IPS DF 4.7 (cell line): ENCODE measurements around the gene HRH3.

Experiments
- DNase-seq: peaks from one replicate; pipeline ENCODE4 v3.0.0-alpha.2; 2013; ENCODE audit warnings: low spot score; ENCODE audit errors: extremely low read depth

HRH3 gene

DNA sequence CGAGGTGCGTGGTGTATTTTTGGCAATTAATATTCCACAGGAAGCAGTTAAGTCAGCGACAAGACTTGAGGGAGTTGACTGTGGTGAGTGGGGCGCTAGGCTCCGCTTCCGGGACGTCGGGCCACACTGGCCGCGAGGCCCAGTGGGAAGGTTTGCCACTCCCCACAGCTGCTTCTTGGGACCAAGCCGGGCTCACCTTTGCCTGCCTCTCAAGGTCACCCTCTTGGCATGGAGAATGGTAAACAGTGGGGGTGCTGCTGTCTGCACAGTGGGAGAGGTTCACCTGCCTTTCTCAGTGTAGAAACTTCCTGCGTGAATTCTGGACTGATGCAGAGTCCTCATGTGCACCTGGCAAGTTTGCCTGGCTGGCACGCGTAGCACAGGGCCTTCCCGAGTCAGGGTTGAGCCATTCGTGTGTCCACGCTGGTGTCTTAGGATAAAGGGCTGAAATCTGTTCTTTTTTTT lies 24.6 kb upstream of the HRH3 start:
- DNase-seq = no peak

DNA sequence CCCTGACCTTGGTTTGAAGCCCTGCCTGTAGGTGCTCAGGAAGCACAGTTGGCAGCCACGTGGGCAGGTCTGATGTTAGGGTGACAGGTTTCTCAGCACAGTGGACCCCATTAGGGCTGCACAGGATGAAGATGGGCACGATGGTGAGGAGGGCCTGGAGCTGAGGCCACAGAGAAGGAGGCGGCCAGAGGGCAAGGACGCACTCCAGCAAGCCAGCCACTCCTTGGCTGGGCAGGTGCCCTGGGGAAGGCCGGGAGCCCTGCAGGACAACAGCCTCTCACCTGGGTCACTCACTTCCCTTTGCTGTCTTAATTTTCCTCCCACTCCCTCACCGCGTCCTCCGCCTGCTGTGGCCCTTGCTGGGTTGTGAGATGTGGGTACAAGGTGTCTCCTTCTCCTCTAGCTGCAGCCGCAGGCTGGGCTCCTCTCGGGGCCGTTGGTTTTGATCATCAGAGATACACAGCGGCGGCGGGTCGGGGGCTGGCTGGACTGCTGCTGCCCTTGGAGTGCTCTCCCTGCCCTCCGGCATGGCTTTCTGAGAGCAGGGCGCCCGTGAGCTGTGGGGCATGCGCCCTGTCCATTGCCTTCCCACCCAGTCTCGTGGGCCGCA lies 23.9 kb upstream of the HRH3 start:
- no peak for DNase-seq

DNA sequence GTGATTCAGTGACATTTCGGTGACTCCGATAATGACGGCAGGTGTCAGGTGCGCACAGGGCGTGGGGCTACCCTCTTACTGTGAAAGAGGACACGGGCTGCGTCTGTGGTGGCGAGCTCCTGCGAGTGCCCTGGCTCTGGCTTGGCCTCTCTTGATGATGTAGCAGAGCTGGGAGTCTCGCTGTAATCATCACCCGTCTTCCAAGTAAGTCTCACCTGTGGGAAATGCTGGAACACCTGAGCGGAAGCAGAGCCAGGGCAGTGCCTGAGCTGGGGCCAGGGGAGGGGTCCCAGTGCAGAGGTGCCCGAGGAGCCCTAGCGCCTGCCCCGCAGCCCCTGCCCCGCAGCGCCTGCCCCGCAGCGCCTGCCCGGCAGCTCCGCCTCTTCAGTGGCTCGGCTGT lies 23.0 kb upstream of the HRH3 start:
- DNase-seq = no peak

DNA sequence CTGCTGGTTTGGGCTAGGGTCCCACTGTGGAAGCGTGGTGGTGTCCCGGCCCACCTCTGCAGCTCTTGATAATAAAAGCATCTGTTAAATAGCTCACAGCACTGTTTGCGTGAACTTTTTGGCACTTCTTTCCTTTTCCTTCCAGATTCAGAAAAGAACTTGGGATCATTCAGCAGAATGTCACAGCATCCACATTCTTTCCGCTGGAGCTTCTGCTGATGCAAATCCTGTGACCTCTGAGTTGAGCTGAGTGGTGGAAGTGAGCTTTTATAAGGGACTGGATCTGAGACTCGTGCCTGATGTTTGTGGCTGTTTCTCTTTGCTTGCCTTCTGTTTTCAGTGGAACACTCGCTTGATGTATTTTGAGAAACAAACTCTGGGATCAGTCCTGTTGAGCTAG lies 22.1 kb upstream of the HRH3 start:
- no peak for DNase-seq

DNA sequence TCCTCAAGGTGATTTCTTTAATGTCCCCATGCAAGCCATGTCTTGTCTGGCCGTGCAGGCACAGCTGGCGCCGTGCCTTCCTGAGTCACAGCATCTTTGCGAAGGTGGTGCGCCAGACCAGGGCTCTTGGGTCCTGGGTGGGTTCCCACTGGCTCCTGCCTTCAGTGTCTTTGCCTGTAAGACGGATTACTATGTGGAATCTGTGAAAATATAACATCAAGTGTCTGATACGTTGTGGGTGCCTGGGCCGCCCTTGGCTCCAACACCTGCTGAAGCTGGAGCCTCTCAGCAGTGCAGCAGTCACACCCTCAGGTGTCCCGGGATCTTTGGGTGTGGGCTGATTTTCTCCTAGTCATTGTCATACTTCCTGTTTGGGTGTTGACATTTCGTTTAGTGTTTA lies 21.4 kb upstream of the HRH3 start:
- no peak for DNase-seq

DNA sequence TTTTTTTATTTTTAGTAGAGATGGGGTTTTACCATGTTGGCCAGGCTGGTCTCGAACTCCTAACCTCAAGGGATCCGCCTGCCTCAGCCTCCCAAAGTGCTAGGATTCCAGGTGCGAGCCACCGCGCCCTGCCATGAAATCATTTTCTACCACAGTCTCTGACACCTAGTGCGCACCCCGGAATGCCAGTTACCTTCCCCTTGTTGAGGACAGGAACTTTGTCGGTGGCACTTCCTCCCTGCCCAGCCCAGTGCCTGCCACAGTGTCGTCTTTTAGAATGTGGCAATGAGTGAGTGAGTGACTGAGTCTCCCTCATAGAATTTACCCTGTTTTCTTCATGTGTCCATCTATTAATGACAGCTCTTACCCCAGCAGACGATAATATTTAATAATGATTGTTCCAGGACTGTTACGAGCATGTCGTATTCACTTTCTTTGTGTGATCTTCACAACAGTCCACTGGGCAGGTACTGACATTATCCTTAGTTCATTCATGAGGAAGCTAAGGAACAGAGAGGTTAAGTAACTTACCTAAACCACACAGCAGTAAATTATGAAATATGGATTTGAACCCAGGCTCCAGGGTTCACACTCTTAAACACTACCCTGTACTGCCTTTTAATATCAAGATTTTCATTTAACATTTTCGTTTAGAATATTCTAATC lies 20.1 kb upstream of the HRH3 start:
- DNase-seq = no peak

DNA sequence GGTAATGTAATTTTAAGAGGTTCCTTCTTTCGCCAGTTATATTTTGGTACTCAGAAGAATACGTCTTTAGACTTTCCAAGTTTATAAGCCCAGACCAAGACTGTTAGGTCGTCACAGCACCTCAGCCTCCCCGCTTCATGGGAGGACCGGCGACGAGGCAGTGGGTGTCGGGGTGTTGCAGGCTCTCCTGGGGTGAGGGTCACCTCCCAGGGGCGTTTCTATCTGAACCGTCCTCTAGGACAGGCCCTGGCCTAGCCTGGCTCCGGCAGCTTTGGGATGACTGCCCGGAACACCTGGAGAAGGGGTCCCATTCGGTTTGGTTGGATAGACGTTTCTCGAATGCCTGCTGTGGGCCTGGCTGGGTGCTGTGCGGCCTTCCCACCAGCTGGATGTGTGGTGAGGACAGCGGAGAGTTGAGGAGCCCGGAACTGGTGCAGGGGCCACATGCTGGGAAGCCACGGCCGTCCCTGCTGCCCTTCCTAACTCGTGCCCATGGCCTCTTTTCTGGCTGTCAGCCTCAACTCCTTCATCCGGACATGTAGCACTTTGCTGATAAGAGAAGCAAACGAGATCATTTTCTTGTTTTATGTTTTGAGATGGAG lies 19.3 kb upstream of the HRH3 start:
- DNase-seq = no peak

DNA sequence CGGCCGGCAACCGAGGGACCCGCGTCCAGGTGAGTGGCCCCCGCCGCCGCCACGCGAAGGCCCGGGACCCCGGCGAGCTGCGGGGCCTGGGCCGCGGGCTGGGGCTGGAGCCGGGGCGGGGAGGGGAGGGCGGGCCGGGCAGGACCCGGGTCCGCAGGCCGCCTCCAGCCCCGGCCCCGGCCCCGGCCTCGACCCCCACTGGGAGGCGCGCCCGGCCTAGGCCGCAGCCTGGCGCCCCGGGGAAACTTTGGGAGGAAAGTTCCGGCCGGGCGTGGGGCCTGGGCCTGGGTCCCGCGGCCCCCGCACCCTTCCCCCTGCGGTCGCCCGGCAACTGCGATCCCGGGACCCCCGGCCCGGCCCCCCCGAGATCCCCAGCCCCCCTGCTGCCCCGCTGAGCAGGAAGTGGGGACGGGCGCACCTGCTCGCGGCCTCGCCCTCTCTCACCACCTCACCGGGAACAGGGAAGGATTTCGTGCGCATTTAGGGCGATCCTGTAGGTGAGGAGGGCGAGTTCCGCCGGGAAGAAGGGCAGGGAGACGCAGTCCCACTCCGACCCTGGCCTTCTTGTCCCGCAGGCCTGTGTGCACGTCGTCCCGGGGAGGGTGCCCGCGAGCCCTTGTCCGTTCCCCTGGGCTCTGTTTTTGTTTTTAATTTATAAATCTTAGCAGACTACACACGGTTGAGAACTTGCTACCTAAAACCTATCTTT lies 18.6 kb upstream of the HRH3 start:
- DNase-seq = no peak

DNA sequence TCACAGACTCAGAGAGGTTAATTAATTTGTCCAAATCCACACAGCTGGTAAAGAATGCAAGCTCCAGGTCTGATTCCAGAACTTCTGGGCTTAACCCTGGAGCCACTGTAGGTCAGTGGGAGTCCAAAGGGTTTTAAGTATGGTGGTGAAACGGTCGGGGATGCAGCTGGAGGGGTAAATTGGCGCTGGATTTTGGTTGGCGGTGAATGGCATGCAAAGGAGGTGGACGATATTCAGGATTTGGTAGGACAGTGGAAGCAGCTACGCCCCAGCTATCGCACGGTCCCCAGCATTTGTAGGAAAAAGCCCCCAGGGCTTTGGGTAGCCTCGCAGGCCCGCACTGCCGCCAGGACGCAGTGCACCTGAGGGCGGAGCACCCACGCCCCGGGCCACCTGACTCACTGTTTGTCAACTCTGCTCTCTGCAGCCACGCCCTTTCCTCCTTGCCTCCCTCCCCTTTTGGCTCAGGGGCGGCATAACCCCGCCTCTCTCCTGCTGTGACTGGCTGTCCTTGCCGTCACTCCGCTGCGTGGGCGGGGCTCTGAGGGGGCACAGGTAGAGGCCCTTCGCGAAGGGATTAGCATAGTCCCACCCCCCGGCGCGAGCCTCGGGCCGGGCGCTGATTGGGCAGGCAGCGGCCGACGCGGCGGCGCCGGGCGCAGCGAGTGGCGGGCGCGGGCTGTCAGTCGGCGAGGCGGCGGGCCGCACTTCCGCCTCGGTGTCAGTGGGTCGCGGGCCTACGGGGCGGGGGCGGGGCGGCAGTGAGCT lies 17.9 kb upstream of the HRH3 start, which contains the start of gene OSBPL2:
OSBPL2 (plus strand) TSS at position 721 of the 768 bp plus-strand sequence. CDS start 17,664 bp downstream, outside the sequence.
- peak; percentile 69 for DNase-seq

DNA sequence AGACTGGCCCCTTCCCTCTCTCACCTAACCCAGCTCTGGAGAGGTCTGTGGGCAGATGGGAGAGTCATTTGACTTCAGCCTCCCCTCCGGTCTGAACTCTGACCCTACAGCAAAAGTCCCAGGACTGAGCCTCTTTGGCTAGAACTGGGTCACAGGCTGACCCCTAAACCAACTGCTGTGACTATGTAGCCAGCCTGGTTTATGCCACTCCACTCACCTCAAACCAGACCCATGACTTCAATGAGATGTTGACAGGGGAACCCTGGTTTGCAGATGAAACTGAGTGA lies 17.4 kb upstream of the HRH3 start:
- DNase-seq = no peak

DNA sequence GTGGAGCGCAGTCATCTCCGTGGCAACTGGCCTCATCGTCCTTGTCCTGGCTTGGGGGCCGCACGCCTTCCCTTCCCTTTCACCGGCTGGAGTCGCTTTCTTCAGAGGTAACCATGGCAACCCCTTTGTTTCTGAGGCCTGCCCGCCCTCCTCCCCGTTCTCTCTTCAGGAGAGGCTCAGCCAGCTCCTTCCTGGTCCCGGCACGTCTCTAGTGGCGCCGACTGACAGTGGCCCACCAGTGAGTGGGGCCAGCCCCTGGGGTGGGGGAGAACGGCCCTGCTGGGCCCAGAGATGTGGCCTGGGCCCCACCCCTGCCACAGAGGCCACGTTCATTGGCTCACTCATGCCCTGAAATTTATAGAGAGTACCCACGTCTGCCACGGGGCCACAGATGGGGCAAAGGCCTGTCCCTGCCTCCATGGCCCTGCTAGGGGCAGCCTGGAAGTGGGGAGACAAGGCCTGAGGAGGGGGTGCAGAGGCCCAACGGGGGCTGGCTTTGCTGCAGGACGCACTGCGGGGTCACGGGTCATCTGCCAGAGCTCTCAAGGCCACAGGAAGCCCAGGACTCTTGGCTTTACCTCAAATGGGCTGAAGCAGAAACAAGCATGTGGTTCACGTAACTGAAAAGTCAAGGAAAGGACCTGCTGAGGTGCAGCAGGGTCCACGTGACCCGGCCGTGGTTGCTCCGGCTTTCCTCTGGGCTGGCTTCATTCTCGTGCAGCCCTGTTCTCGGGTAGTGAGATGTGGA lies 16.9 kb upstream of the HRH3 start:
- no peak for DNase-seq

DNA sequence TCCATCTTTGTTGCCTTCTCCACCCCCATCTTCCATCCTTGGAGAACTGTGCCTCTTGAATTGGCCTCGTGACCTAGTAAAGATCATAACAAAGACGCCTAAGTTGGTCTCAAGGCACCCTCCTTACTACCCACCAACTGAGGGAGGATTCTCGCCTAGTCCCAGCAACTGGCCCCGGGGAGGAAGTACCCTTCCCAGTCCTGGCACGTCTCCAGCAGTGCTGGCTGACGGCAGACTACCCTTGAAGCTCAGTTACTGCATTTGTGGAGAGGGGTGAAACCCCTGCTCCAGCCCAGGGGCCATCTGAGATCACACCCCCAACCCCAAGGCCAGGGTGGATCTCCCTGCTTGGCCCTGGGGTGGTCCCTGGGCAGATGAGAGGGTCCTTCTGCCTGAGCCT lies 16.1 kb upstream of the HRH3 start:
- DNase-seq = no peak

DNA sequence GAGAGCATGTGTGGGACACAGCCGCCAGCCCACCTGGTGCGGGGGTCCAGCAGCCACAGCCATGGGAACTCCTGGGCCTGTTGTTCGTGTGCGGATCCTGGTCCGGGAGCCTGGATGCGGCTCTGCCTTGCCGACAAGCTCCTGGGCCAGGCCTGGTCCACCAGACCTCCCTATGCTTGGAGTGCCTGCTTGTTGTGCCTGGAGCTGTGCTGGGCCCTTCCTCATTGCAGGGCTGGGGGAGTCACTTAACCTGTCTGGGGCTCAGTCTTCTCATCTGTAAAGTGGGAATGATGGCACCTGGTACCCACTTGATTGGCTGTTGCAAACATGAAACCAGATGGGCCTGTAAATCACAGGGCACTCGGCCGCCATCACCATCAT lies 15.7 kb upstream of the HRH3 start:
- no peak for DNase-seq

DNA sequence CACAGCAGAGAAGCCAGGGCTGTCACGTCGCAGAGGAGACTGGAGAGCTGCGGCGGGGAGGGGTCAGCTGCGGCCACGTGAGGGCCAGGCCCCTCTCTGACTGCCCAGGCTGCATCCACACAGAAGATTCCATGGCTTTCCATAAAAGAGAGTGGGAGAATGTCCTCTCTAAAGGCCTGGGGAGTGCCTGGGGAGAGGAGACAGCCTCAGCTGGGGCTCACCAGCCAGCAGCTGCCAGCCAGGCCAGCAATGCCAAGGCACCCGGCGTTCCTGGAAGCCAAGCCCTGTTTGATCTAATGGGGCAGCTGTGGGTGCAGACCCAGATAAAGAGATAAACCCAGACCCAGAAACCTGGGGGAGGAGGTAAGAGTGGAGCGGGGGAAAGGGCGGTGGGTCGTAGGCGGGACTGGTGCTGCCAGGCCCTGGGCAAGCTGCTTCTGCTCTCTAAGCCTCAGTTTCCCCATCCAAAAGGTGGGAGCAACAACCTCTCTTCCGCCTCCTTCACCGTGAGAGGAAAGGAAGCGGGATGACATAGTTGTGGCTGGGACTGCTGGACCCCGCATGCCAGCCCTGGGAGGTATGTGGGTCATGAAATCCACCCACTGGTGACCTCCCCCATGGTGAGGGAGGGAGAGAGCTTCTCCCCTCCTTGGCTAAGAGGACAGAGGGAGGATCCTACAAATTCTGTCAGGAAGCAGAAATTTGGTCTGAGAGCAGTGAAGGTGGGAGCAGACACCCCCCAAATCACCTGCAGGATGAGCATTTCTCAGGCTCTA lies 15.1 kb upstream of the HRH3 start:
- no peak for DNase-seq

DNA sequence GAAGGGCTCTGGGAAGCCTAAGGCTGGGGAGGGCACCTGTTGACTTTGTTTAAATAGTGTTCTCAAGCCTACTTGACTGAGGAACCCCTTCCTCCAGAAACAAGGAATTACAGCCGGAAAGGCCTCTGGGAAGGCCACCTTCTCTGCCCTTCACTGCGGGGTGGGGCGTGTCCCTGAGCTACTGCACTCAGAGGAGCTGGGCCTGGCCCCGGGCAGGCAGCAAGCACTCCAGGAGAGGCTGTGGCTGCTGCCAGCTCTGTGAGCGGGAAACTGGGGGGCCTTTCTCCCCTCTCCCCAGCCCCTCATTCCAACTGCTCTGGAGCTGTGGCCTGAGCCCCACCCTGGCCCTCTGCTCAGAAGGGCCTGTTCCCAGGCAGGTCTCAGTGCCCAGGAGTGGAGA lies 14.3 kb upstream of the HRH3 start:
- no peak for DNase-seq

DNA sequence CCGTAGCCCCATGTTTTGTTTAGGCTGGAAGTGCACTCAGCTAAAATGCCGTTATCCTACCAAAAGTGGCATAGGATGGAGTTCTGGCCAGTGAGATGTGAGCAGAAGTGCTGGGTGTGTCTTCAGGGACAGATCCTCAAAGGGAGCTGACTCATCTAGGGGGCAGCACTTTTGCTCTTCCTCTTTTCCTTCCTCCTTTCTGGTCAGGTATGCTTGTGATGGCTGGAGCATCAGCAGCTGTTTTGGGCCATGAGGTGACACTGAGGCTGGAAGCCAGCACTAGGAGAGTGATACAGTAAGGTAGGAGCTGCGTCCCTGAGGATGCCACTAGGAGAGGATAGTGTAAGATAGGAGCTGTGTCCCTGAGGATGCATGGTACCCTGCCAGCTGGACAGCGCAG lies 13.6 kb upstream of the HRH3 start:
- no peak for DNase-seq

DNA sequence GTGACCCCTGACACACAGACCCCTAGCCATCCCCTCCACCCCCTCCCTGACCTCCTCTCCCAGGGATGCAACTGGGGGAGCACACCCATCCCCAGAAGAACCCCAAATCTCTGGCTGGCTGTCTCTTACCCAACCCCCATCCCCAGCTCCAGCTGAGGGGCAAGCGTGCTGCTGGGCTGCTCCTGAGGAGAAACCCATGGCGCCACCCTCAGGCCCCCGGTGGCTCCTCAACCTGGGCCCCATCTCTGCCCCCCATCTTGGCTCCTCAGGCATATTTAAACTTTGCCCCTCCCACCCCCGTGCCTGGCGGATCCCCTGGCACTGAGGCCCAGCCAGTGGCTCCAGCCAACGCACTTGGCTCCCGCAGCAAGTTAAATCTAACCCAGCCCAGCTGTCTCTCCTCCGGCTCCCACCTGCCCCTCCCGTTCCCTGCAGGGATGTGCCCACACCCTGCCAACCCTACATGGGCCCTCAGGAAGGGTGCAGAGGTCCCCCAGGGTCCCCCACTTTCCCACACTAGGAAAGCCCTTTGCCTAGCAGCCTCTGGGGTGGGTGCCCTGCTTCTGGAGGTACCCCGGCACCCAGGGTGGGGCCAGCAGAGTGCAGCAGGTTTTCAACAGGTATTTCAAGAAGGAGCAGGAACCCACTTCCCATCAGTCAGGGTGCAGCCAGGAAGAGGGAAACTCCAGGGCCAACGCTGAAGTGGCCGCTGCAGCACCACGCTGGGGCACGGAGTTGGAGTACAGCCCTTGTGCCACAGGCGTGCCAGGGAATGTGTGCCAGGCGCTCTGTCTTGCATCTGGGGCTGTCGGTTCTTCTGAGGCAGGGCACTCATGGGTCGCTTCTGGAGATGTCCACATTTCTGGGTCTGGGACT lies 12.9 kb upstream of the HRH3 start:
- DNase-seq = no peak

DNA sequence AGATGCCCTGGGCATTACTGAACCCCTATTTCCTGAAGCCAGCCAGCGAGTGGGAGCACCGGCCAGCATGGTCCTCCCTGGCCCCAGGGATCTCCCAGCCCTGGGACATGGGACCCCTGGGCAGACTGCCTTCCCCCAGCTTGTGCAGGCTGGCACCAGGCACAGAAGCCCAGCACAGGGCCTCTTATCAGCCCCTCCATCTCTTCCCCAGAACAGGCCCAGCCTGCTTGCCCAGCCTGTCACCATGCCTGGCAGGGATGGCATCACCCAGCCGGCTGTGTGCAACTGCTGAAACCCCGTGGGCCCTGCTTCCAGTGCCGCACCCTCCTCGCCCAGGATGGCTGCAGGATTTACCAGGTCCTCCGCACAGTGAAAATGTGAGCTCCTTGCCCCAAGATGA lies 12.1 kb upstream of the HRH3 start:
- DNase-seq = no peak

DNA sequence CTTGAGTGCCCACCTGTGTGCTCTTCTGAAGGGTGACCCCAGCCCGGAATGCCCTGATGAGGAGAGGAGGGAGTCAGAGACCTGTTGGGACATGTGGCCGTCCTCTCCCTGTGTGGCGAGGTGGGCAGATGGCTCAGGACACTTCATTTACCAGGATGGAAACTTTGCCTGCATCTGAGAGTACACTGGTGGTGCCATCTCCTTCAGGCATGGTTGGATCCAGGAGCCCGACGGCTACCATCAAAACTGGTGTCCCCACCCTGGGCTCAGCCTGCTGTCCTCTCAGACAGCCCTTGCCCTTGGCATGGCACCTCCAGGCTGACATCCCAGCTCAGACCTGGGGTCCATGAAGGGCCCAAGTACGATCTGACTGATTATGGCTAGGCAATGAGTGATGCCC lies 11.2 kb upstream of the HRH3 start:
- no peak for DNase-seq
